ENCODE data around the gene SLC18A2. TPM values are rescaled to one million over a fixed set of nuclear protein-coding genes. Genes with fewer than 3 reads are reported as not detected.

SLC18A2 gene
- polyA plus RNA-seq, 2 of the 4 experiments (the other 2 are of a cell fraction) = 0.03 to 0.09 TPM

- no peak for TF ChIP-seq SREBF2 (IDR thresholded peaks at IDR 0.05)
These were observed 43.7 kb upstream of the SLC18A2 start, which contains the start of gene KCNK18 (continued) for GRCh38 chr10:117197189-117197588.

GRCh38 chr10:117198088-117198487 lies 42.8 kb upstream of the SLC18A2 start:
- no peak for FAIRE-seq
- ChIA-PET POLR2A (no interaction called here), CTCF (interaction anchor here (0.9 to 13.3 kb wide), 5 partner anchors 8 to 23 kb away, joined by 3 to 102 read pairs (median 8); no protein-coding TSS in a partner anchor)
- no peak overlapping the region for H3K4me2 ChIP-seq
- 24% methylated on average over 4 of the region's 4 CpGs for WGBS (ENCODE audit: missing lambda C conversion rate)
- no peak for ATAC-seq
- no peak overlapping the region for H3K4me3 ChIP-seq
- DNase-seq (ENCODE audit: low read depth in 1 of 2, low spot score in 1 of 2) = no peak
- H3K9me3 ChIP-seq = no peaks in the 10 kb centered on the region
- TF ChIP-seq HMGXB4 (CRISPR knock-in tag; IDR thresholded peaks at IDR 0.05; ENCODE audit: borderline replicate concordance) (no peak), RAD21 (conservative IDR thresholded peaks at IDR 0.05 in 1 of 2, IDR thresholded peaks at IDR 0.05 in 1 of 2) (no peak)
- no peaks in the 10 kb centered on the region for H3K4me1 ChIP-seq
- no peak overlapping the region for H3K27ac ChIP-seq

- ChIA-PET POLR2A (no interaction called here), CTCF (interaction anchor here (3.5 to 13.3 kb wide), 3 partner anchors 15 to 118 kb away, joined by 9 to 102 read pairs (median 23); no protein-coding TSS in a partner anchor)
- no peaks in the 10 kb centered on the region for H3K4me1 ChIP-seq
- no peak for FAIRE-seq
- WGBS (ENCODE audit: missing lambda C conversion rate) = 26% methylated on average over 4 of the region's 4 CpGs
- ATAC-seq = no peak
- no peak overlapping the region for H3K27ac ChIP-seq
- no peak for DNase-seq (ENCODE audit: low read depth in 1 of 2, low spot score in 1 of 2)
- H3K4me3 ChIP-seq = no peak overlapping the region
- no peak overlapping the region for H3K4me2 ChIP-seq
- TF ChIP-seq ZSCAN20 (CRISPR knock-in tag; IDR thresholded peaks at IDR 0.05) (no peak), RARB (CRISPR knock-in tag; IDR thresholded peaks at IDR 0.05) (no peak), EHF (CRISPR knock-in tag; IDR thresholded peaks at IDR 0.05) (no peak), HEYL (CRISPR knock-in tag; IDR thresholded peaks at IDR 0.05) (no peak), RFX5 (IDR thresholded peaks at IDR 0.05) (no peak)
- TF ChIP-seq, protein P1, sequence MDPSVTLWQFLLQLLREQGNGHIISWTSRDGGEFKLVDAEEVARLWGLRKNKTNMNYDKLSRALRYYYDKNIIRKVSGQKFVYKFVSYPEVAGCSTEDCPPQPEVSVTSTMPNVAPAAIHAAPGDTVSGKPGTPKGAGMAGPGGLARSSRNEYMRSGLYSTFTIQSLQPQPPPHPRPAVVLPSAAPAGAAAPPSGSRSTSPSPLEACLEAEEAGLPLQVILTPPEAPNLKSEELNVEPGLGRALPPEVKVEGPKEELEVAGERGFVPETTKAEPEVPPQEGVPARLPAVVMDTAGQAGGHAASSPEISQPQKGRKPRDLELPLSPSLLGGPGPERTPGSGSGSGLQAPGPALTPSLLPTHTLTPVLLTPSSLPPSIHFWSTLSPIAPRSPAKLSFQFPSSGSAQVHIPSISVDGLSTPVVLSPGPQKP (IDR thresholded peaks at IDR 0.05; ENCODE audit: low read depth, low read length) = no peak
- TF ChIP-seq, protein P2, sequence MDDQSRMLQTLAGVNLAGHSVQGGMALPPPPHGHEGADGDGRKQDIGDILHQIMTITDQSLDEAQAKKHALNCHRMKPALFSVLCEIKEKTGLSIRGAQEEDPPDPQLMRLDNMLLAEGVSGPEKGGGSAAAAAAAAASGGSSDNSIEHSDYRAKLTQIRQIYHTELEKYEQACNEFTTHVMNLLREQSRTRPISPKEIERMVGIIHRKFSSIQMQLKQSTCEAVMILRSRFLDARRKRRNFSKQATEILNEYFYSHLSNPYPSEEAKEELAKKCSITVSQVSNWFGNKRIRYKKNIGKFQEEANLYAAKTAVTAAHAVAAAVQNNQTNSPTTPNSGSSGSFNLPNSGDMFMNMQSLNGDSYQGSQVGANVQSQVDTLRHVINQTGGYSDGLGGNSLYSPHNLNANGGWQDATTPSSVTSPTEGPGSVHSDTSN (IDR thresholded peaks at IDR 0.05) = no peak
- TF ChIP-seq, protein P3, sequence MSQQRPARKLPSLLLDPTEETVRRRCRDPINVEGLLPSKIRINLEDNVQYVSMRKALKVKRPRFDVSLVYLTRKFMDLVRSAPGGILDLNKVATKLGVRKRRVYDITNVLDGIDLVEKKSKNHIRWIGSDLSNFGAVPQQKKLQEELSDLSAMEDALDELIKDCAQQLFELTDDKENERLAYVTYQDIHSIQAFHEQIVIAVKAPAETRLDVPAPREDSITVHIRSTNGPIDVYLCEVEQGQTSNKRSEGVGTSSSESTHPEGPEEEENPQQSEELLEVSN (IDR thresholded peaks at IDR 0.05; ENCODE audit: borderline replicate concordance, low read depth) = no peak
- peaks cover 5% of the 10 kb centered on the region; the same call in 2 of the 3 replicates for H3K9me3 ChIP-seq
These were observed 39.1 kb upstream of the SLC18A2 start for GRCh38 chr10:117201826-117202225.

DNA sequence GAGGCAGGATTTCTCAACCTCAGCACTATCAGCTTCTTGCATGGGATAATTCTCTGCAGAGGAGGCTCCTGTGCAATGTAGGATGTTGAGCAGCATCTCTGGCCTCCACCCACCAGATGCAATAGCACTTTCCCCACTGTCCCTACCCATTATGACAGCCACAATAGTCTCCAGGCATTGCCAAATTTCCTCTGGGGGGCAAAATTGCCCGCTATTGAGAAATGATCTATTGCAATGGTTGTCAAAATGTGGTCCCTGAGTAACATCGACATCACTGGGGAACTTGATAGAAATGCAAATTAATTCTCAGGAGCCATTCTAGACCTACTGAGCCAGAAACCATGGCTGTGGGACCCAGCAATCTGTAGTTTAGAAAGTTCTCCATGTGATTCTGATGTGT lies 36.6 kb upstream of the SLC18A2 start:
- Histone ChIP-seq H3K4me2 (no peak overlapping the region), H3K9me3 (peaks cover 5% of the 10 kb centered on the region; the same call in 2 of the 3 replicates), H3K4me3 (no peak overlapping the region), H3K27ac (no peak overlapping the region), H3K4me1 (no peaks in the 10 kb centered on the region)
- no peak for DNase-seq (ENCODE audit: low read depth in 1 of 2, low spot score in 1 of 2)
- no peak for ATAC-seq
- ChIA-PET POLR2A (no interaction called here), CTCF (interaction anchor here (1.1 to 13.3 kb wide), 3 partner anchors 12 to 408 kb away, joined by 3 to 102 read pairs (median 9); no protein-coding TSS in a partner anchor)
- no peak for TF ChIP-seq HDAC2 (IDR thresholded peaks at IDR 0.05)
- TF ChIP-seq HMGXB4 (CRISPR knock-in tag; IDR thresholded peaks at IDR 0.05; ENCODE audit: borderline replicate concordance) = no peak
- TF ChIP-seq FOSB (CRISPR knock-in tag; IDR thresholded peaks at IDR 0.05) = no peak
- no peak for TF ChIP-seq HOXA7 (CRISPR knock-in tag; IDR thresholded peaks at IDR 0.05)
- TF ChIP-seq CTCF (IDR thresholded peaks at IDR 0.05) = no peak
- FAIRE-seq = no peak
- WGBS (ENCODE audit: missing lambda C conversion rate) = 25% methylated on average over 2 of the region's 2 CpGs

All from A549 (cell line).